Measurements from ENCODE around the gene IL7R. TPM values are rescaled to one million over a fixed set of nuclear protein-coding genes. Genes with fewer than 3 reads are reported as not detected.

Gene IL7R
- total RNA-seq, 1 donor from 2014 or later = 345 TPM

Other genes starting within 250 kb of the IL7R start
- gene SPEF2, start 239.0 kb upstream of the IL7R start, total RNA-seq = 5.8 and 7.8 TPM in 2 replicates
- not detected in 2 replicates for gene CAPSL, start 81.7 kb downstream of the IL7R start, total RNA-seq
- not detected in 2 replicates for gene UGT3A1, start 134.5 kb downstream of the IL7R start, total RNA-seq
- 0.15 and 0.25 TPM in 2 replicates for gene UGT3A2, start 210.0 kb downstream of the IL7R start, total RNA-seq

All from T-helper 1 cell treated with Interleukin-12 subunit alpha and Interleukin-12 subunit beta and Interleukin-4 antibody, amounts not matched to agents 30 ng/mL and 1 ng/mL, for 36 hours (primary cell).